ENCODE data around the gene MS4A15. TPM values are rescaled to one million over a fixed set of nuclear protein-coding genes. Genes with fewer than 3 reads are reported as not detected.
A peak's percentile ranks its signal among the peaks of the same experiment; 100 is the strongest.

The MS4A15 gene
- total and polyA plus RNA-seq, 4 donors, result 0.17 TPM; not detected in 3

DNA sequence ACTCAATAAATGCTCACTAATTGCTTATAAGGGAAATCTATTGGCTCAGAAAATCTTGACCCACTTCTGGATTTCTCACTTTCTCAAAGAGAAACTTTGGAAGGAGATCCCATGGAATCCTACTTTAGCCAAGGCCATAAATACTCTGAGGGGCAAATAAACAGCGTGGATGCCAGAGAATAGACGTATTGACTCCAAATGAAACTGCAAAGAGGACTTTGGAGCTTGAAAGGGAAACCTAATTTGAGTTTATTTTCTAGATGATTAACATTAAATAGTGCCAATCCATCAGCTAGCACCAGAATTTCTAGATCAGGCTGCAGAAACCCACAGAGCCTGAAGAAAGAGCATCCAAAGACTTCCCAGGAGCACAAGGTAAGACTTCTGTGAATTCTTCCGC is 32.2 kb upstream of the MS4A15 start, which contains the start of gene MS4A18:
Gene MS4A18 (plus strand): TSS at position 301 of the 400 bp plus-strand sequence.
- H3K27me3 ChIP-seq (ENCODE audit: control insufficient read depth, insufficient read depth, low read length), result no peaks in the 10 kb centered on the region
- 100% methylated on average over 1 of the region's 3 CpGs for WGBS (ENCODE audit: insufficient coverage)
- no peaks in the 10 kb centered on the region for H3K9me3 ChIP-seq (ENCODE audit: control insufficient read depth, insufficient read depth, low read length)
- H3K4me1 ChIP-seq (ENCODE audit: control insufficient read depth, insufficient read depth, low read length), result no peaks in the 10 kb centered on the region
- no peaks in the 10 kb centered on the region for H3K36me3 ChIP-seq (ENCODE audit: control insufficient read depth, insufficient read depth, low read length)
- DNase-seq (ENCODE audit: low read depth in 4 of 6, low spot score in 6 of 6), result no peak
- no peak within 1 kb of the TSS for H3K4me3 ChIP-seq (ENCODE audit: low read depth, low read length)
- H3K27ac ChIP-seq (ENCODE audit: low read depth, low read length), result no peak within 1 kb of the TSS

DNA sequence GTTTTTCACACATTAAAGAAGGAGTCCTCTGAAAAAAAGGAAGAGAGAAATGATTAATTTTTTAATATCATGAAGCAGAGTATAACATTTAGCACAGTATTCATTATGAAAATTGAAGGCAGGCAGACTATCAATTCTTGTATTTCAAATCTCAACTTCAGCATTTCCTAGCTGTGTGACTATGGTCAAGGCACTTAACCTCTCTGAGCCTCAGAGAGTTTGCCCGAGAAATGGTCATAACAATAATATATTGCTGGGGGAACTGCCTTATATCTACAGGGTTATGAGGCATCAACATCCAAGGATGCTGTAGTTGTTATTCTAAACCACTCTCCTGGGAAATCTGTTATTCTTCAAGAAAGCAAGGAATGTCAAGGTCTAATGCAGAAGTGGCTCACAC is 31.1 kb upstream of the MS4A15 start:
- Histone ChIP-seq H3K4me1 (ENCODE audit: control insufficient read depth, insufficient read depth, low read length) (no peaks in the 10 kb centered on the region), H3K4me3 (ENCODE audit: low read depth, low read length) (no peak overlapping the region), H3K27me3 (ENCODE audit: control insufficient read depth, insufficient read depth, low read length) (no peaks in the 10 kb centered on the region), H3K9me3 (ENCODE audit: control insufficient read depth, insufficient read depth, low read length) (no peaks in the 10 kb centered on the region), H3K27ac (ENCODE audit: low read depth, low read length) (no peak overlapping the region), H3K36me3 (ENCODE audit: control insufficient read depth, insufficient read depth, low read length) (no peaks in the 10 kb centered on the region)
- peak in 1 of 6 donors; percentile 21 for DNase-seq (ENCODE audit: low read depth in 4 of 6, low spot score in 6 of 6)
- no CpG with 5 or more reads among the region's 1 CpG for WGBS (ENCODE audit: insufficient coverage)

DNA sequence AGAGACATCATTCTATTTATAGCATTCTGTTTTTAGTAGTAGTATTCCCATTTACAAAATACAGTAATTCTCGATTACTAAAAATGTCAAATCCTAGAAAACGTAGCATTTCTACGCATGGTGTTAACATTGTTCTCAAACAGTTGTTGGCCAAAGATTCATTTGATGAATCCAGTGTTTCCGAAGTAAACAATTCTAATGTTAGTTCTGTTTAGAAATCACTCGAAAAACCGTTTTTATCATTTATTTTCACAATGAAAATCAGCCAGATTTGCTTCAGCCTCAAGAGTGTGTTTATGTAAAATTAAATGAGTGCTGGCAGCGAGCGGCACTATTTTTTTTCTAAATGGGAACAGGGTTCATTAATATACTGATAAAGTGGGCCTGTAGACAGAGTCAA is 25.1 kb upstream of the MS4A15 start:
- no peak overlapping the region for H3K27ac ChIP-seq (ENCODE audit: low read depth, low read length)
- H3K36me3 ChIP-seq (ENCODE audit: control insufficient read depth, insufficient read depth, low read length), result no peaks in the 10 kb centered on the region
- DNase-seq (ENCODE audit: low read depth in 4 of 6, low spot score in 6 of 6), result no peak
- H3K4me3 ChIP-seq (ENCODE audit: low read depth, low read length), result no peak overlapping the region
- H3K4me1 ChIP-seq (ENCODE audit: control insufficient read depth, insufficient read depth, low read length), result no peaks in the 10 kb centered on the region
- 67% methylated on average over 3 of the region's 8 CpGs for WGBS (ENCODE audit: insufficient coverage)
- no peaks in the 10 kb centered on the region for H3K27me3 ChIP-seq (ENCODE audit: control insufficient read depth, insufficient read depth, low read length)
- H3K9me3 ChIP-seq (ENCODE audit: control insufficient read depth, insufficient read depth, low read length), result no peaks in the 10 kb centered on the region

DNA sequence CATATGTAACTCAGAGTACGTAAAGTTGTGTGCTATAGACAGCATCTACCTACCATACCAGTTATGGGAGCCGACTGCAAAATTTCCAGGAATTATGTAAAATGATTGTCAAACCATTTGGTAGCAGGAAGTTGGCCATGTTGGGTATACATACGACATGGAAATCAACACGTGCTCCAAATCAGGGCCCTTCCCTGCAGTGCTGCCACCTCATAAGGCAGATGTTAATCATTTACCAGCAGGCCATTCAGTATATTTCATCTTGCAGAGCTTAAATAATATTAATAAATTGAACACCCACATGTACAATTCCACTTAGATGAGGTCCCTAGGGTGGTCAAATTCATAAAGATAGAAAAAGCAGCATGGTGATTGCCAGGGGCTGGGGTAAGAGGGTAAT is 22.4 kb upstream of the MS4A15 start:
- Histone ChIP-seq H3K27ac (ENCODE audit: low read depth, low read length) (no peak overlapping the region), H3K36me3 (ENCODE audit: control insufficient read depth, insufficient read depth, low read length) (no peaks in the 10 kb centered on the region), H3K4me1 (ENCODE audit: control insufficient read depth, insufficient read depth, low read length) (no peaks in the 10 kb centered on the region), H3K27me3 (ENCODE audit: control insufficient read depth, insufficient read depth, low read length) (no peaks in the 10 kb centered on the region), H3K4me3 (ENCODE audit: low read depth, low read length) (no peak overlapping the region), H3K9me3 (ENCODE audit: control insufficient read depth, insufficient read depth, low read length) (no peaks in the 10 kb centered on the region)
- WGBS (ENCODE audit: insufficient coverage), result no CpG with 5 or more reads among the region's 4 CpGs
- DNase-seq (ENCODE audit: low read depth in 4 of 6, low spot score in 6 of 6), result no peak

DNA sequence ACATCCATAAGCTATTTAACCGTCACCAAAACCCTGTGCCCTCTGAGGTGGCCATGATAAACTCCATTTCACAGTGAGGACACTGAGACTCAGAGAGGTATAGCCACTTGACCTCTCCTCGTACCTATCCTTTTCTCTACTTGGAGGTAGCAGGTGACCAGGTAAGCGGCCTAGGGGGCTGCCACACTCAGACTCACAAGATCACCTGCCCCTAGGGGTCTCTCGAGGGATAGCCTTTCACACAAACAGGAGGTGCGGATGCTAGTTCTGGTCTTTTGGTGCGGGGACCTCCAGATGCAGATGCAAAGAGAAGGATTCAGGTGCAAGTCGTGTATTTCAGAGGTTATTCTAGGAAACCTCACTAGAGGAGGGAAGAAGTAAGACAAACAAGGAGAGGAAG is 17.6 kb upstream of the MS4A15 start:
- Histone ChIP-seq H3K9me3 (ENCODE audit: control insufficient read depth, insufficient read depth, low read length) (no peaks in the 10 kb centered on the region), H3K4me3 (ENCODE audit: low read depth, low read length) (no peak overlapping the region), H3K27ac (ENCODE audit: low read depth, low read length) (no peak overlapping the region), H3K36me3 (ENCODE audit: control insufficient read depth, insufficient read depth, low read length) (no peaks in the 10 kb centered on the region), H3K4me1 (ENCODE audit: control insufficient read depth, insufficient read depth, low read length) (no peaks in the 10 kb centered on the region), H3K27me3 (ENCODE audit: control insufficient read depth, insufficient read depth, low read length) (no peaks in the 10 kb centered on the region)
- WGBS (ENCODE audit: insufficient coverage), result 78% methylated on average over 6 of the region's 7 CpGs
- DNase-seq (ENCODE audit: low read depth in 4 of 6, low spot score in 6 of 6), result no peak

DNA sequence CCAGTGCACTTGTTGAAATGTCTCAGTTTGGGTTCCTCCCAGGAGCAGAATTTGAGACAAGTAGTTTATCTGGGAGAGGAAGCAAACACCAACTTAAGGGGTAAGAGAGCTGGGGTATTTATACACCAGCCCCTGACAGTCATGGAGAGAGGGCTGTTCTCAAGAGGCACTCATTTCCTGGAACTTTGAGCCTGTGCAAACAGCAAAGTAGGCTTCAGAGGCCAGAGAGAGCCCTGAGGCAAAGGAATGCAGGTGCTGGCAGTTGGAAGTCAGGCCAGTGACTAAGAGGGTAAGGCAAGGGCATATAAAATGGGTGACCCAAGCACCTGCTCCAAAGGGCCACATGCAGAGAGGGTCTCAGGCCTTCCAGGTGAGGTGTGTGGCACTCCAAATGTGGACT is 16.1 kb upstream of the MS4A15 start:
- DNase-seq (ENCODE audit: low read depth in 4 of 6, low spot score in 6 of 6), result no peak
- Histone ChIP-seq H3K9me3 (ENCODE audit: control insufficient read depth, insufficient read depth, low read length) (no peaks in the 10 kb centered on the region), H3K4me1 (ENCODE audit: control insufficient read depth, insufficient read depth, low read length) (no peaks in the 10 kb centered on the region), H3K4me3 (ENCODE audit: low read depth, low read length) (no peak overlapping the region), H3K27ac (ENCODE audit: low read depth, low read length) (no peak overlapping the region), H3K27me3 (ENCODE audit: control insufficient read depth, insufficient read depth, low read length) (no peaks in the 10 kb centered on the region), H3K36me3 (ENCODE audit: control insufficient read depth, insufficient read depth, low read length) (no peaks in the 10 kb centered on the region)

DNA sequence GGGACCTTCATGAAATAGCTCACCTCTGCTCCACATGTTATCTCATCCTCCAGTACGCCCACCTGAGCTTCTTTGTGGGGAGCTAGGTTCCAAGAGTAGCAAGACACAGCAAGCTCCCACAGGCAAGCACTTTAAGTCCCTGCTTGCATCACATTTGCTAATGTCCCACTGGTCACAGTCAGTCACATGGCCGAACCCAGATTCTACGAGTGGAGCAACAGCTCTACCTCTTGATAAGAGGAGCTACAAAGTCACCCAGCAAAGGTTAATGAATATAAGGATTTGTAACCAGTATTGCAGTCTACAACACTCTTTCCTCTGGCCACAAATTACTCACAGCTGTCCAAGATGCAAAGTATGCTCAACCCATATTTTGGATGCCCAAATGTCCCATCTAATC is 15.2 kb upstream of the MS4A15 start:
- WGBS (ENCODE audit: insufficient coverage), result 71% methylated on average over 1 of the region's 3 CpGs
- Histone ChIP-seq H3K4me3 (ENCODE audit: low read depth, low read length) (no peak overlapping the region), H3K27me3 (ENCODE audit: control insufficient read depth, insufficient read depth, low read length) (no peaks in the 10 kb centered on the region), H3K36me3 (ENCODE audit: control insufficient read depth, insufficient read depth, low read length) (no peaks in the 10 kb centered on the region), H3K4me1 (ENCODE audit: control insufficient read depth, insufficient read depth, low read length) (no peaks in the 10 kb centered on the region), H3K9me3 (ENCODE audit: control insufficient read depth, insufficient read depth, low read length) (no peaks in the 10 kb centered on the region), H3K27ac (ENCODE audit: low read depth, low read length) (no peak overlapping the region)
- no peak for DNase-seq (ENCODE audit: low read depth in 4 of 6, low spot score in 6 of 6)

DNA sequence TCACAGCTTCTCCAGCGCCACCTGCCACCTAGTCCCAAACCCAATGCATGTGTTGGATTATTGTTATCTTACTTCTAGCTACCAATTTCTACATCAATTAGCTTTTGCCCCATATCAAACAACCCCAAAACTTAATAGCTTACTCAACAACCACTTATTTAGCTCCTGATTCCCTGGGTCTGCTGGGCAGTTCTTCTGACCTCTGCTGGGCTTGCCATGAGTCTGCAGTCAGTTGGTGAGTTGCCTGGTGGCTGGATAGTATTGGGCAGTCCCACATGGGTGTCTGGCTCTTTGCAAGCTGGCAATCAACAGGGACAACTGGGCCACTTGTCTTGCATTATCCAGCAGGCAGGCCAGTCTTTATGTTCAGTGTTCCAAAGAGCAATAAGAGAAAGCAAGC is 13.6 kb upstream of the MS4A15 start:
- Histone ChIP-seq H3K4me1 (ENCODE audit: control insufficient read depth, insufficient read depth, low read length) (no peaks in the 10 kb centered on the region), H3K27ac (ENCODE audit: low read depth, low read length) (no peak overlapping the region), H3K4me3 (ENCODE audit: low read depth, low read length) (no peak overlapping the region), H3K36me3 (ENCODE audit: control insufficient read depth, insufficient read depth, low read length) (no peaks in the 10 kb centered on the region), H3K9me3 (ENCODE audit: control insufficient read depth, insufficient read depth, low read length) (no peaks in the 10 kb centered on the region), H3K27me3 (ENCODE audit: control insufficient read depth, insufficient read depth, low read length) (no peaks in the 10 kb centered on the region)
- no peak for DNase-seq (ENCODE audit: low read depth in 4 of 6, low spot score in 6 of 6)
- no CpG with 5 or more reads among the region's 1 CpG for WGBS (ENCODE audit: insufficient coverage)

DNA sequence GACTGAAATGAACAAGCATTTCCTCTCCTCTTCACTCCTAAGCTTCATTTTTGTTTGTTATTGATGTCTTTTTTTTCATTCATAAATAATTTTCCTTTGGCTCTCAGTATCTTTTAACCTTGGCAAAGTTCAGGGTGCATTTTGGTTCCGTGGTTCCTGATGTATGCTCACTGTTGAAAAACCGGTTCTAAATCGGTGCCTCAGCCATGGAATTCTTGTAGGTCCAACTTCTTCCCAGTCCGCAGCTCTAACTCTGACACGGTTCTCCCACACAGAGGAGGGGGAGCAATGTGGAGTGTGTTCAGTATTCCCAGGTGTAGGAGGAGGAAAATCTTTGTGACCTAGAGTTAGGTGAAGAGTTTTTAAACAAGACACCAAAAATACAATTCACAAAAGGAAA is 12.6 kb upstream of the MS4A15 start:
- WGBS (ENCODE audit: insufficient coverage), result 90% methylated on average over 4 of the region's 5 CpGs
- H3K27me3 ChIP-seq (ENCODE audit: control insufficient read depth, insufficient read depth, low read length), result no peaks in the 10 kb centered on the region
- DNase-seq (ENCODE audit: low read depth in 4 of 6, low spot score in 6 of 6), result no peak
- no peaks in the 10 kb centered on the region for H3K9me3 ChIP-seq (ENCODE audit: control insufficient read depth, insufficient read depth, low read length)
- no peak overlapping the region for H3K4me3 ChIP-seq (ENCODE audit: low read depth, low read length)
- no peaks in the 10 kb centered on the region for H3K36me3 ChIP-seq (ENCODE audit: control insufficient read depth, insufficient read depth, low read length)
- no peak overlapping the region for H3K27ac ChIP-seq (ENCODE audit: low read depth, low read length)
- H3K4me1 ChIP-seq (ENCODE audit: control insufficient read depth, insufficient read depth, low read length), result no peaks in the 10 kb centered on the region

DNA sequence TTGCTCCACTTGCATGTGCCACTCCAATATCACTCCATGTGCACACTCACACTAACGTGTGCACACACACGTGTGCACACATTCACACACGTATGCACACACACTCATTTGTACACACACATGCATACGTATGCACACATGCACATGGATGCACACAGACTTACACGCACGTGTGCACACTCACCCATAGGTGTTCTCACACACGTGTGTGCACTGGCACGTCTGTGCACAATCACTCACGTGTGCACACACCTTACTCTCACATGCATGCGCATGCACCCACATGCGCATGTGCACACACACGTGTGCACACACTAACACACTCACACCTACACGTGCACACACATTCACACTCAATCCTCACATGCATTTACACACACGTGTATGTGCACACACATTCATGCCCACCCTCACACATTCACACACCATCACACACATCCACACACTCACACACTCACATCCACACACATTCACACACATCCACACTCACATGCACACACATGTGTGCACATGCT is 9.3 kb upstream of the MS4A15 start:
- Histone ChIP-seq H3K4me1 (ENCODE audit: control insufficient read depth, insufficient read depth, low read length) (no peaks in the 10 kb centered on the region), H3K9me3 (ENCODE audit: control insufficient read depth, insufficient read depth, low read length) (no peaks in the 10 kb centered on the region), H3K36me3 (ENCODE audit: control insufficient read depth, insufficient read depth, low read length) (no peaks in the 10 kb centered on the region), H3K4me3 (ENCODE audit: low read depth, low read length) (no peak overlapping the region), H3K27ac (ENCODE audit: low read depth, low read length) (no peak overlapping the region), H3K27me3 (ENCODE audit: control insufficient read depth, insufficient read depth, low read length) (no peaks in the 10 kb centered on the region)
- WGBS (ENCODE audit: insufficient coverage), result 94% methylated on average over 14 of the region's 14 CpGs
- no peak for DNase-seq (ENCODE audit: low read depth in 4 of 6, low spot score in 6 of 6)
